IMR-90 (cell line): ENCODE results near the gene PSENEN. TPM values are rescaled to one million over a fixed set of nuclear protein-coding genes. Genes with fewer than 3 reads are reported as not detected.

Source experiments
- ATAC-seq: fragments of 200-7000 bp; cut with Tn5 transposase; 2 replicates; pipeline ENCODE4 v1.9.1; 2020; ENCODE audit warnings: low read depth, mild to moderate bottlenecking, moderate library complexity
- BruUV-seq: library from RNA; stranded (reverse); fragments of 400-500 nt; replicated peaks from 2 replicates; lab custom pipeline; 2021; lab: Mats Ljungman, UMichigan
- CTCF ChIA-PET: fragments of 300-600 bp; formaldehyde crosslinking; extraction: SDS; loops from one replicate; lab custom pipeline; 2021; ENCODE audit warnings: antibody characterized with exemption; lab: Yijun Ruan, JAX
- POLR2A ChIA-PET: fragments of 300-600 bp; sonication (Branson Sonifier 250); formaldehyde crosslinking; loops from one replicate; lab custom pipeline; 2022; ENCODE audit warnings: antibody characterized with exemption; ENCODE audit not compliant: unreplicated experiment; lab: Charles Lee
- DNase-seq: peaks from one replicate; pipeline ENCODE4 v3.0.0; 2013
- H2AFZ ChIP-seq: replicated peaks from 2 replicates; pipeline ENCODE3; 2013; ENCODE audit warnings: low read length, mild to moderate bottlenecking; ENCODE audit not compliant: poor library complexity
- H2AK5ac ChIP-seq: 2 replicates; pipeline ENCODE4 v1.6.1; 2013; ENCODE audit warnings: low read depth, low read length, inconsistent platforms
- H2AK9ac ChIP-seq: replicated peaks from 2 replicates; pipeline ENCODE3; 2013; ENCODE audit warnings: mild to moderate bottlenecking, low read depth, low read length, moderate library complexity; ENCODE audit not compliant: poor library complexity
- H2BK120ac ChIP-seq: 2 replicates; pipeline ENCODE4 v1.6.1; 2013; ENCODE audit warnings: low read depth, low read length, inconsistent platforms
- H2BK15ac ChIP-seq: 3 replicates; pipeline ENCODE4 v1.6.1; 2013; ENCODE audit warnings: low read depth, low read length, inconsistent platforms
- H2BK20ac ChIP-seq: 2 replicates; pipeline ENCODE4 v1.6.1; 2013; ENCODE audit warnings: low read depth, mild to moderate bottlenecking, inconsistent platforms, low read length, moderate library complexity
- H2BK5ac ChIP-seq: 2 replicates; pipeline ENCODE4 v1.6.1; 2013; ENCODE audit warnings: mild to moderate bottlenecking, low read depth, low read length, inconsistent platforms; ENCODE audit not compliant: poor library complexity, severe bottlenecking
- H3K14ac ChIP-seq: replicated peaks from 2 replicates; pipeline ENCODE4 v1.6.1; 2013; ENCODE audit warnings: low read depth, low read length, inconsistent platforms
- H3K18ac ChIP-seq: 2 replicates; pipeline ENCODE4 v1.6.1; 2013; ENCODE audit warnings: low read depth, low read length, control low read depth
- H3K23ac ChIP-seq: 2 replicates; pipeline ENCODE4 v1.6.1; 2013; ENCODE audit warnings: low read depth, low read length, inconsistent platforms
- H3K27ac ChIP-seq: 2 replicates; pipeline ENCODE4 v1.5.1; 2013; ENCODE audit warnings: mild to moderate bottlenecking, control low read depth, low read length; ENCODE audit not compliant: insufficient read depth
- H3K27me3 ChIP-seq: 2 replicates; pipeline ENCODE4 v1.6.1; 2013; ENCODE audit warnings: low read length; ENCODE audit not compliant: control insufficient read depth, insufficient read depth
- H3K36me3 ChIP-seq: 2 replicates; pipeline ENCODE4 v1.6.1; 2013; ENCODE audit warnings: low read length, mixed read lengths; ENCODE audit not compliant: control insufficient read depth, insufficient read depth
- H3K4ac ChIP-seq: 2 replicates; pipeline ENCODE4 v1.6.1; 2013; ENCODE audit warnings: low read depth, low read length, inconsistent platforms
- H3K4me1 ChIP-seq: 2 replicates; pipeline ENCODE4 v1.6.1; 2013; ENCODE audit warnings: low read length, mixed read lengths; ENCODE audit not compliant: control insufficient read depth, insufficient read depth
- H3K4me2 ChIP-seq: 2 replicates; pipeline ENCODE4 v1.6.1; 2013; ENCODE audit warnings: low read depth, mild to moderate bottlenecking, control low read depth, low read length, moderate library complexity
- H3K4me3 ChIP-seq: 2 replicates; pipeline ENCODE4 v1.5.1; 2013; ENCODE audit warnings: low read depth, mild to moderate bottlenecking, control low read depth, low read length, moderate library complexity; ENCODE audit not compliant: insufficient read depth
- H3K56ac ChIP-seq: 2 replicates; pipeline ENCODE4 v1.6.1; 2013; ENCODE audit warnings: low read length, inconsistent platforms; ENCODE audit not compliant: insufficient read depth; ENCODE audit errors: extremely low read depth
- H3K79me1 ChIP-seq, 2 experiments: 2 replicates each; pipeline ENCODE4 v1.6.1; 2013; ENCODE audit warnings: low read length in 2 of 2, inconsistent platforms in 1 of 2, low read depth in 1 of 2
- H3K9ac ChIP-seq: 2 replicates; pipeline ENCODE4 v1.6.1; 2013; ENCODE audit warnings: low read depth, low read length, control low read depth
- H3K9me1 ChIP-seq: 2 replicates; pipeline ENCODE4 v1.6.1; 2013; ENCODE audit warnings: low read length, inconsistent platforms; ENCODE audit not compliant: insufficient read depth
- H3K9me3 ChIP-seq: 2 replicates; pipeline ENCODE4 v1.6.1; 2013; ENCODE audit warnings: low read length; ENCODE audit not compliant: control insufficient read depth, insufficient read depth
- H4K20me1 ChIP-seq: 2 replicates; pipeline ENCODE4 v1.6.1; 2013; ENCODE audit warnings: low read length, inconsistent platforms; ENCODE audit not compliant: insufficient read depth
- H4K5ac ChIP-seq: 2 replicates; pipeline ENCODE4 v1.6.1; 2013; ENCODE audit warnings: mild to moderate bottlenecking, low read depth, low read length, control low read depth
- H4K8ac ChIP-seq, 2 experiments: 2 replicates each; pipeline ENCODE4 v1.6.1; 2013; ENCODE audit warnings: low read depth in 2 of 2, low read length in 2 of 2, control low read depth in 1 of 2, inconsistent platforms in 1 of 2
- H4K91ac ChIP-seq: 2 replicates; pipeline ENCODE4 v1.6.1; 2013; ENCODE audit warnings: low read depth, low read length, inconsistent platforms; ENCODE audit not compliant: insufficient read depth
- CEBPB ChIP-seq: IDR thresholded peaks from 2 replicates; pipeline ENCODE4 v1.6.1; 2012; ENCODE audit warnings: low read depth, low read length, improper control_type of control experiment
- CHD1 ChIP-seq: IDR thresholded peaks from 2 replicates; pipeline ENCODE4 v1.6.1; 2012; ENCODE audit warnings: low read depth, low read length, improper control_type of control experiment
- CTCF ChIP-seq: conservative IDR thresholded peaks from 2 replicates; pipeline ENCODE4 v1.5.1; 2012; ENCODE audit warnings: mild to moderate bottlenecking, low read depth, low read length, improper control_type of control experiment
- ELK1 ChIP-seq: fragments of 150-350 bp; IDR thresholded peaks from 2 replicates; pipeline ENCODE4 v1.6.1; 2016; ENCODE audit warnings: low read depth, mild to moderate bottlenecking, low read length, moderate library complexity, borderline replicate concordance
- MAZ ChIP-seq: IDR thresholded peaks from 2 replicates; pipeline ENCODE4 v1.6.1; 2012; ENCODE audit warnings: low read depth, mild to moderate bottlenecking, low read length, improper control_type of control experiment, moderate library complexity, borderline replicate concordance
- MXI1 ChIP-seq: IDR thresholded peaks from 2 replicates; pipeline ENCODE4 v1.6.1; 2012; ENCODE audit warnings: low read depth, mild to moderate bottlenecking, low read length, moderate library complexity, borderline replicate concordance
- WGBS, 2 experiments: methylation state at CpG; one replicate each; pipeline versions ENCODE4 v1.1.5 to v1.1.7; 2013; ENCODE audit warnings: missing lambda C conversion rate in 2 of 2; ENCODE audit not compliant: insufficient read length in 1 of 2; ENCODE audit errors: extremely low coverage in 2 of 2; 5-methylcytosine and 5-hydroxymethylcytosine counted together
- dilution Hi-C: fragments of 300-500 bp; cut with HindIII; formaldehyde crosslinking; loops from one replicate; pipeline ENCODE4 v1.14.3; 2018; ENCODE audit warnings: low sequenced_read_pairs; ENCODE audit not compliant: unreplicated experiment
- in situ Hi-C: fragments of 300-500 bp; cut with MboI; formaldehyde crosslinking; loops from 3 replicates; pipeline ENCODE4 v1.14.3; 2019; ENCODE audit warnings: low sequenced_read_pairs, inconsistent platforms, mixed read lengths
- intact Hi-C: fragments of 100-400 bp; cut with micrococcal nuclease; formaldehyde crosslinking; loops from 2 replicates; pipeline ENCODE4 v1.10.0; 2022
- polyA plus RNA-seq, 3 experiments: library from polyadenylated mRNA; depleted of rRNA; stranded (reverse); fragments of >200 nt; gene quantifications; 2 replicates each; pipeline ENCODE4 v1.2.3, GENCODE V29; 2012; ENCODE audit warnings: low replicate concordance in 1 of 3
- total RNA-seq: library from RNA; depleted of rRNA; stranded (reverse); fragments of >200 nt; gene quantifications from 2 replicates; pipeline ENCODE4 v1.2.3, GENCODE V29; 2012

The PSENEN gene
- total and polyA plus RNA-seq, 2 of the 4 experiments (the other 2 are of a cell fraction) = 9.0 to 47.0 TPM

DNA sequence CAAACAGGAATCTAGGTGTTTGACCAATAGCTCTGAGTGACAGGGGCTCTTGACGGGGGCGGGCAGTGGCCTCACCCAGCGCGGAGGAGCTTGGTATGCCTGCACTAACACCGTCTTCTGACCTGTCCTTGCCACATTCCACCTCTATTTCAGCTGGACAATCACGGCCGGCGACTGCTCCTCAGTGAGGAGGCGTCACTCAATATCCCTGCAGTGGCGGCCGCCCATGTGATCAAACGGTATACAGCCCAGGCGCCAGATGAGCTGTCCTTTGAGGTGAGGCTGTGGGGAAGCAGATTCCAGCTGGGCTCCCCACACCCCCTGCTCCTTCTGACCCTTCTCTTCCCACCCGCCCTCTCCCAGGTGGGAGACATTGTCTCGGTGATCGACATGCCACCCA, 34.6 kb downstream of the PSENEN start:
- DNase-seq = no peak
- Histone ChIP-seq H3K56ac (no peak overlapping the region), H3K9me1 (peaks cover 6% of the 10 kb centered on the region; the same call in 1 of the 2 replicates), H3K27me3 (no peaks in the 10 kb centered on the region), H3K9ac (no peak overlapping the region), H3K79me1 (peaks cover 7 to 18% of the 10 kb centered on the region in 2 experiments), H3K14ac (no peak overlapping the region), H3K27ac (no peak overlapping the region), H2BK5ac (no peak overlapping the region), H2BK15ac (no peak overlapping the region), H4K5ac (no peak overlapping the region), H3K9me3 (no peaks in the 10 kb centered on the region), H2AK9ac (no peak overlapping the region), H3K4me2 (no peak overlapping the region), H2BK120ac (no peak overlapping the region), H3K18ac (no peak overlapping the region), H3K4me1 (peaks cover 6% of the 10 kb centered on the region), H2AFZ (no peak overlapping the region), H2AK5ac (no peak overlapping the region), H3K36me3 (peaks cover 16% of the 10 kb centered on the region), H3K4me3 (no peak overlapping the region), H2BK20ac (no peak overlapping the region), H3K23ac (no peak overlapping the region), H4K91ac (no peak overlapping the region), H4K20me1 (no peaks in the 10 kb centered on the region), H4K8ac (no peak overlapping the region), H3K4ac (no peak overlapping the region)
- ATAC-seq = no peak
- 100% methylated on average over 4 of the region's 16 CpGs; no CpG with 5 or more reads in 1 of the 2 experiments for WGBS, 2 experiments
- POLR2A ChIA-PET = no interaction called here
- CTCF ChIA-PET = no interaction called here
- no peak for TF ChIP-seq CTCF
- no peak for TF ChIP-seq CEBPB
- TF ChIP-seq MAZ = no peak
- no peak for TF ChIP-seq CHD1
- no peak for TF ChIP-seq ELK1
- no peak for TF ChIP-seq MXI1
- dilution Hi-C loops (no loop called here), in situ Hi-C loops (no loop called here), intact Hi-C loops (no loop called here)
- BruUV-seq = no TSS peak
